Right cardiac atrium (tissue), 5 donors: Measurements from ENCODE around the gene METTL21C. TPM values are rescaled to one million over a fixed set of nuclear protein-coding genes. Genes with fewer than 3 reads are reported as not detected.

Experiments used
- ATAC-seq, 2 donors: fragments of 200-7000 bp; cut with Tn5 transposase; one replicate each; pipeline versions ENCODE4 v1.8.0 to v1.9.1; 2020; ENCODE audit warnings: moderate library complexity in 2 of 2, mild to moderate bottlenecking in 1 of 2
- DNase-seq, 3 donors: peaks; one replicate each; pipeline ENCODE4 v3.0.0-alpha.2; 2020
- H3K27ac ChIP-seq: one replicate; pipeline ENCODE4 v1.5.1; 2013; ENCODE audit warnings: mild to moderate bottlenecking, low read length, control low read depth, moderate library complexity
- H3K27me3 ChIP-seq: one replicate; pipeline ENCODE4 v1.6.1; 2013; ENCODE audit not compliant: control insufficient read depth, insufficient read depth
- H3K4me1 ChIP-seq: one replicate; pipeline ENCODE4 v1.6.1; 2013; ENCODE audit warnings: low read length; ENCODE audit not compliant: control insufficient read depth, insufficient read depth
- H3K4me3 ChIP-seq: one replicate; pipeline ENCODE4 v1.5.1; 2013; ENCODE audit warnings: low read length, control low read depth
- H3K9me3 ChIP-seq: one replicate; pipeline ENCODE4 v1.6.1; 2013; ENCODE audit warnings: low read length; ENCODE audit not compliant: control insufficient read depth
- whole genome bisulfite sequencing: extraction: QIAGEN DNeasy Blood & Tissue Kit; methylation state at CpG from one replicate; pipeline ENCODE4 v1.1.7; 2013; 5-methylcytosine and 5-hydroxymethylcytosine counted together
- intact Hi-C, 4 donors: fragments of 100-400 bp; cut with DNase I; formaldehyde crosslinking; loops; one replicate each; pipeline versions ENCODE4 v1.11.0 to v1.14.0; 2022 to 2023
- polyA plus RNA-seq: library from polyadenylated mRNA; stranded (reverse); fragments of 200-250 nt; gene quantifications from one replicate; pipeline ENCODE4 v1.2.3, GENCODE V29; 2013
- total RNA-seq, 4 donors: library from RNA; stranded (reverse); fragmentation: NEBNext Ultra II Directional; extraction: Animal tissue kit (Norgen Biotek cat#: 25700); gene quantifications; one replicate each; pipeline ENCODE4 v1.2.1, GENCODE V29; 2021
- donor health status: healthy with polysubstance abuse.
- donor health status: DM: no; HTN: yes; CAD: no.
- donor health status: DM: no; HTN: no; CAD: no.
- donor health status: DM: no; HTN: yes; CAD: no; lungs with severe emphysema.
- donor health status: DM: yes; HTN: yes; CAD: no.

Gene METTL21C
- total and polyA plus RNA-seq, 5 donors: not detected

- no peaks in the 10 kb centered on the region for H3K27me3 ChIP-seq
- no peak for ATAC-seq
- intact Hi-C loops: no loop called here
- no peak for DNase-seq
- H3K27ac ChIP-seq: no peak overlapping the region
- H3K9me3 ChIP-seq: no peaks in the 10 kb centered on the region
- H3K4me3 ChIP-seq: no peak overlapping the region
- no peaks in the 10 kb centered on the region for H3K4me1 ChIP-seq
These were observed 35.6 kb downstream of the METTL21C start for GRCh38 chr13:102659168-102659713.

GRCh38 chr13:102658660-102659059, 36.2 kb downstream of the METTL21C start:
- WGBS: 91% methylated on average over 3 of the region's 3 CpGs
- H3K27ac ChIP-seq: no peak overlapping the region
- intact Hi-C loops: no loop called here
- no peaks in the 10 kb centered on the region for H3K27me3 ChIP-seq
- no peaks in the 10 kb centered on the region for H3K9me3 ChIP-seq
- no peak for DNase-seq
- no peak for ATAC-seq
- no peaks in the 10 kb centered on the region for H3K4me1 ChIP-seq
- no peak overlapping the region for H3K4me3 ChIP-seq

GRCh38 chr13:102657630-102658029, 37.2 kb downstream of the METTL21C start:
- intact Hi-C loops: no loop called here

GRCh38 chr13:102654756-102655155, 40.1 kb downstream of the METTL21C start:
- WGBS: 49% methylated on average over 2 of the region's 2 CpGs
- H3K4me3 ChIP-seq: no peak overlapping the region
- H3K27me3 ChIP-seq: no peaks in the 10 kb centered on the region
- H3K4me1 ChIP-seq: no peaks in the 10 kb centered on the region
- intact Hi-C loops: no loop called here
- no peaks in the 10 kb centered on the region for H3K9me3 ChIP-seq
- H3K27ac ChIP-seq: no peak overlapping the region
- ATAC-seq (no peak), DNase-seq (no peak)

More at GRCh38 chr13:102657630-102658029, 37.2 kb downstream of the METTL21C start:
- H3K9me3 ChIP-seq: no peaks in the 10 kb centered on the region
- no peak for DNase-seq
- no peak overlapping the region for H3K27ac ChIP-seq
- H3K27me3 ChIP-seq: no peaks in the 10 kb centered on the region
- no peaks in the 10 kb centered on the region for H3K4me1 ChIP-seq
- ATAC-seq: no peak
- no peak overlapping the region for H3K4me3 ChIP-seq
- 74% methylated on average over 6 of the region's 6 CpGs for WGBS

- H3K27me3 ChIP-seq: no peaks in the 10 kb centered on the region
- H3K4me1 ChIP-seq: no peaks in the 10 kb centered on the region
- no peak for ATAC-seq
- WGBS: 92% methylated on average over 5 of the region's 5 CpGs
- H3K4me3 ChIP-seq: no peak overlapping the region
- no peak overlapping the region for H3K27ac ChIP-seq
- intact Hi-C loops: no loop called here
- H3K9me3 ChIP-seq: no peaks in the 10 kb centered on the region
- no peak for DNase-seq
These were observed 43.0 kb downstream of the METTL21C start for GRCh38 chr13:102651892-102652291.

GRCh38 chr13:102651392-102651791, 43.5 kb downstream of the METTL21C start:
- Histone ChIP-seq H3K9me3 (no peaks in the 10 kb centered on the region), H3K4me3 (no peak overlapping the region), H3K27me3 (no peaks in the 10 kb centered on the region), H3K27ac (no peak overlapping the region), H3K4me1 (no peaks in the 10 kb centered on the region)
- intact Hi-C loops: no loop called here
- ATAC-seq: no peak
- no peak for DNase-seq

GRCh38 chr13:102650444-102650843, 44.4 kb downstream of the METTL21C start:
- intact Hi-C loops: no loop called here
- DNase-seq (no peak), ATAC-seq (no peak)
- Histone ChIP-seq H3K9me3 (no peaks in the 10 kb centered on the region), H3K4me1 (no peaks in the 10 kb centered on the region), H3K27me3 (no peaks in the 10 kb centered on the region), H3K27ac (no peak overlapping the region), H3K4me3 (no peak overlapping the region)
- WGBS: 91% methylated on average over 3 of the region's 3 CpGs

- no peak for DNase-seq
- Histone ChIP-seq H3K9me3 (no peaks in the 10 kb centered on the region), H3K4me3 (no peak overlapping the region), H3K27me3 (no peaks in the 10 kb centered on the region), H3K4me1 (no peaks in the 10 kb centered on the region), H3K27ac (no peak overlapping the region)
- WGBS: 86% methylated on average over 3 of the region's 3 CpGs
- ATAC-seq: no peak
- intact Hi-C loops: no loop called here
These were observed 46.8 kb downstream of the METTL21C start for GRCh38 chr13:102648046-102648445.

- H3K9me3 ChIP-seq: no peaks in the 10 kb centered on the region
- H3K27me3 ChIP-seq: no peaks in the 10 kb centered on the region
- ATAC-seq (no peak), DNase-seq (no peak)
- intact Hi-C loops: no loop called here
- H3K4me1 ChIP-seq: peaks cover 2% of the 10 kb centered on the region
- no peak overlapping the region for H3K4me3 ChIP-seq
- no peak overlapping the region for H3K27ac ChIP-seq
- WGBS: 87% methylated on average over 1 of the region's 1 CpG
These were observed 49.1 kb downstream of the METTL21C start for GRCh38 chr13:102645701-102646100.

GRCh38 chr13:102643656-102644055, 51.2 kb downstream of the METTL21C start:
- Histone ChIP-seq H3K4me3 (no peak overlapping the region), H3K9me3 (no peaks in the 10 kb centered on the region), H3K4me1 (peaks cover 2% of the 10 kb centered on the region), H3K27ac (no peak overlapping the region), H3K27me3 (no peaks in the 10 kb centered on the region)
- WGBS: 96% methylated on average over 1 of the region's 1 CpG
- intact Hi-C loops: no loop called here
- DNase-seq (no peak), ATAC-seq (no peak)

GRCh38 chr13:102642475-102642874, 52.4 kb downstream of the METTL21C start:
- Histone ChIP-seq H3K4me3 (no peak overlapping the region), H3K9me3 (no peaks in the 10 kb centered on the region), H3K27ac (no peak overlapping the region), H3K4me1 (peaks cover 2% of the 10 kb centered on the region), H3K27me3 (no peaks in the 10 kb centered on the region)
- intact Hi-C loops: no loop called here
- WGBS: 51% methylated on average over 6 of the region's 6 CpGs
- DNase-seq: peak; percentile 49 to 76 (median 72)
- ATAC-seq: peak; percentile 50 to 72

GRCh38 chr13:102642029-102642428, 52.8 kb downstream of the METTL21C start:
- no peak for ATAC-seq
- H3K4me3 ChIP-seq: no peak overlapping the region
- peaks cover 2% of the 10 kb centered on the region for H3K4me1 ChIP-seq
- no peaks in the 10 kb centered on the region for H3K9me3 ChIP-seq
- WGBS: 44% methylated on average over 4 of the region's 4 CpGs
- intact Hi-C loops: no loop called here
- DNase-seq: no peak
- H3K27ac ChIP-seq: no peak overlapping the region
- no peaks in the 10 kb centered on the region for H3K27me3 ChIP-seq
